Measurements from ENCODE around the gene MRAS.
"Not testable (repeated sequence)": the region's sequence is repeated elsewhere in the genome, so short reads cannot be mapped to it uniquely, and the experiment has no call there.

The MRAS gene

GRCh38 chr3:138394156-138394555 is 45.8 kb downstream of the MRAS start:
- no peak for DNase-seq

- no peak for DNase-seq
Measured at GRCh38 chr3:138394686-138395085, 46.3 kb downstream of the MRAS start.

DNA sequence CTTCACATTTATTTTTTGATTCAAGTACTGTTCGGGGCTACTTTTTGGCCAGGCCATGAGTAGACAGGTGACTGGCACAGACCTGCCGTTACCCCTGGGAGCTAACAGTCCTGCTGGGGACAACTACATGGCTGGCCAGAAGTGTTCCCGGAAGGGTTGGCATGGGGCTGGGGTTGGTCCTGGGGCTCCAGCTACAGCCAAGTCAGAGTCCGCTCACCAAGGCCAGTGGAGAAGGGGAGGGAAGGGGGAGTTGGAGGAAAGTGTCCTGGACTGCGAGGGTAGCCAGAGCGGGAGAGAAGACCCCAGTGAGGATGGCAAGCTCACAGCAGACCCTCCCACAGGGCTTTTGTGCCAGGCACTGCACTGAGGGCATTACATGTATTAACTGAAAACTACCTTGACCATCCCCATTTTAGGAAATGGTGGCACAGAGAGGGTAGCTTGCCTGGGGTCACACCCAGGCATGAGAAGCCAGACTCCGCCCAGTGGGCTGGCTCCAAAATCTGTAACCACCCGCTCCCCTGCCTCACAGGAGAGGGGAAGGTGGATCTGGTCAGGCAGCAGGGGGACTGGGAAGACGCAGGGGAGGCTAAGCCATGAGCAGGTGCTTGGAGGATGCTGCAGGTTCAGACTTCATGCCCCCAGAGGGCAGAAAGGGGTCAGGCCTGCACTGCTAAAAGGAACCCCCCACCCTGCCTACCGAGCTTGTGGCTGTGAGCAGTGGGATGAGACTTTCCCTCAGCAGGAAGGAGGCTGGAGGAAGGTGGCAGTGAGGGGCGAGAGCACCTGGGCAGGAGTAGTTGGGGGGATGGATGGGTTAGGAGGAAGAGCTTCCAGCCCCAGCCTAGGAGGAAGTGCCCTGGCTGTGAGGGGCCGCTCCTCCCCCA is 47.7 kb downstream of the MRAS start:
- DNase-seq, result no peak

DNA sequence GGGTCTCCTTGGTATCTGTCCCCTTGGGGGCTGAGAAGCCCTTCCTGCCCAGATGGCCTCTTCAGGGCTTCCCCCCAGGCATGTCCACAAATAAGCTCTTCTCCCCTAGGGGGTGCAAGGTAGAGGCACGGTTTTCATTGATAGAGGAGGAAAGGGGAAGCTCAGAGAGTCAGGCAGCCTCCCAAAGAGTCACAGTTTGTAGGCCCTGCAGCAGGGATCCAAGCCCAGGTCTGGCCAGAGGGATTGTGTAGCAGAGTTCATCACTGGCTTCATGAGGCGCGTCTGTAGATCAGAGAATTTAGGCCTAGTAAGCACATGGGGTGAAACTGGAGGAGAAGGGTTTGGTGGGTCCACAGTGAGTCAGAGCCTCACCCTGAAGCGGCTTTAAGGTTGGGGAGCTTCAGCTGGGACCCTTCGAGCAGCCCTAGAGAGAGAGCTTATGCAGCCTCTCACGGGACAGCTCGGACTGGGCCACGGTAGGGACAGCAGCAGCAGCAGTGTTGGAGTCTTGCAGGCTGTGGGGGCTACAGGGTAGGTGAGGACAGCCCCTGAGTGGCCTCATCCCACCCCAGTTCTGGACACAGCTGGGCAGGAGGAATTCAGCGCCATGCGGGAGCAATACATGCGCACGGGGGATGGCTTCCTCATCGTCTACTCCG is 48.5 kb downstream of the MRAS start:
- no peak for DNase-seq

- peak in 1 of 2 donors; percentile 29 for DNase-seq
Measured at GRCh38 chr3:138397983-138398382, 49.6 kb downstream of the MRAS start.

GRCh38 chr3:138398791-138399575 is 50.6 kb downstream of the MRAS start:
- no peak for DNase-seq

- DNase-seq, result no peak
Measured at GRCh38 chr3:138399766-138400165, 51.4 kb downstream of the MRAS start.

- no peak for DNase-seq
Measured at GRCh38 chr3:138400651-138401070, 52.3 kb downstream of the MRAS start.

- no peak for DNase-seq
Measured at GRCh38 chr3:138401834-138402233, 53.5 kb downstream of the MRAS start.

GRCh38 chr3:138404121-138404520 is 55.7 kb downstream of the MRAS start:
- DNase-seq, result no peak

DNA sequence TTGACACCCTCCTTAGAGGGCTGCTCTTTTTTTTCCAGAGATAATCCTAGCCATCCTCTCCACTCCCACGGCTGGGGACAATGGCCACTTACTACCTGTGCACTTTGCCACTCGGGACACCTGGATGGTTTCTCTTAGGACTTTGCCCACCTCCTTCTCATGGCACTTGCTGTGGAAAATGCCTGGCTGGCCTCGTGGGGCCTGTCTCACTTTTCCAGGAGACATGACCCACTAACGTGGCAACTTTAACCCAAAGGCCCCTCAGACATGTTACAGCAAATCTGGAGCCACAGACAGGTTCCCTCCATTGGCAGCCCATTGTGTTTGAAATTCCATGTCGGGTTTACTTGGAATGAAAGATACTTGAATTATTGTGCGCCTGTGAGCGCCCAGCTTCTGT is 56.6 kb downstream of the MRAS start:
- DNase-seq, result no peak

DNA sequence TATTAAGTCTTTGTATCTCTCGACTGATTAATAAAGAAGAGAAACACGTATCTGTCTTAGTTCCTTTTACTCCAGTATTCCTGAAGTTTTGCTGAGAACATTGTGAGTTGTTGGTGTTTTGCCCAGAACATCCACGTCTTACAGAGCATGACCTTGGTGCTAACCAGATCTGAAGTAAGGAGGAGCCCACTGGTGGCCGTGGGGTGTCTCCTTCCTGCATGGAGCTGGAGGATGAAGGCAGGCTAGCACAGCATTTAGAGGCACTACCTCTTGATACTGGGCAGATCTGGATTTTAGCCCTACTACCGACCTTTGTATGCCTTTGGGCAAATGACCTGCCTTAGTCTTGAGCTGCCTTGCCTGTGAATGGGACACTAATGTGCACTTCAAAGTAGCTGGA is 57.1 kb downstream of the MRAS start:
- no peak for DNase-seq

DNA sequence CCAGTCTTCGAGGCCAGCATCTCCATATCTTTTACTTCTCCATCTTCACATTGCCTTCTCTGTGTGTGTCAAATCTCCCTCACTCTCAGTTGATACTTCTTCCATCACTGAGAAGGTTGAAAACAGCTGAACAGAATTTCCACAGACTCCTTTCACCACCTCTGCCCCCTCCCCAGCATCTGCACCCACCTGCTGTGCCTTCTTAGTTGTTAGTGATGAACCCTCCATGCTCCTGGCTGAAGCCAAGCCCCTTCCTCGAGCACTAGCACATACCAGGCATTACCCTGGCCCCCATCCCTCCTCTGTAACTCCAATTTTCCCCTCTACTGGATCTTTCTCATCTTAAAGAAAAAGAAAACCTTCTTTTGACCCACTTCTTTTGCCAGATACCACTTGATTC is 58.2 kb downstream of the MRAS start:
- no peak for DNase-seq

GRCh38 chr3:138407236-138407907 is 59.0 kb downstream of the MRAS start:
- DNase-seq, result no peak

DNA sequence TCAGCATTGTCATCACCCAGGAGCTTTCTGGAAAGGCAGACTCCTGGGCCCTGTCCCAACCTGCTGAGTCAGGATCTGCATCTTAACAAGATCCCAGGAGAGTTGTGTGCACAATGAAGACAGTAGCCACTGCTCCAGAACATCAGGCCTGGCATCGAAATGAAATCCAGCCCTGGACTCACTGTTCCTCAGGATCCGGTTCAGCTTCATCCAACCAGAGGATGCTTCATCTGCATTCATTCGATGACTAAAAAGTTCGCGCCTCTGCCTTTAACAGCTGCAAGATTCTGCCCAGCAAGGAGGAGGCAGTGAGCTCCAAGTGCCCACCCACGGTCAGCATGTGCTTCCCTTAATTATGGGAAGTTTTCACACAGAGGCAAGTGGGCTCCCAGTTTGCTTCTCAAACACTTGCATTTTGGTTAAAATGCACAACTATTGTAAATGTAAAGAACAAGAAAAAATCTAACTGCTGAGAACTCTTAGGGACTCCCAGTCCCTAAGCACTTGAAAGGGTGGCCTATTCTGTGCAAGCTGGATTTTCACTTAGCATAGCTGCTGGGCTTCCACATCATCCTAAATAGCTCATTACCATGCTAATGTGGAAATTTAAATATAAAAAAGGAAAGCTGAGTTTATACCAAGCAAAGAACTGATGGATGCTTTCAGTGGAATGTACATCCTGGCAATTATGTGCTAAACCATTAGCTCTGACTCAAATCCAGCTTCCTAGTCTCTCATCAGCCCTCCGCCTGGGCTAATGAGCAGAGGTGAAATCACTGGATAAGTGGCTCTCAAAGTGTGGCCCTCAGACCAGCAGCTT is 60.6 kb downstream of the MRAS start:
- no peak for DNase-seq

- DNase-seq, result no peak
Measured at GRCh38 chr3:138412821-138413551, 64.6 kb downstream of the MRAS start.

DNA sequence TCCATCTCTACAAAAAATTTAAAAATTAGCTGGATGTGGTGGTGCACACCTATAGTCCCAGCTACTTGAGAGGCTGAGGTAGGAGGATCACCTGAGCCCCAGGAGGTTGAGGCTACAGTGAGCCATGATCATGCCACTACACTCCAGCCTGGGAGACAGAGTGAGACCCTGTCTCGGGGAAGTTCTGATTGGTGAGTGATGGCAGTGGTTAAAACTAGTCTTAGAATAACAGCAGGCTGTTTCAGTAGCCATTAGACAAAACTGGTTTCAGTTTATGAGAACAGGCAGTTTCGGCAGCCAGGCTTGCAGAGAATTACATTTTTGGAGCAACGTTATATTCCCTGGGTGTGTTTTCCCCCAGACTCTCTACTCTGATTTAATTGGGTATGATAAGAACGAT is 67.9 kb downstream of the MRAS start:
- not testable (repeated sequence) for DNase-seq

DNA sequence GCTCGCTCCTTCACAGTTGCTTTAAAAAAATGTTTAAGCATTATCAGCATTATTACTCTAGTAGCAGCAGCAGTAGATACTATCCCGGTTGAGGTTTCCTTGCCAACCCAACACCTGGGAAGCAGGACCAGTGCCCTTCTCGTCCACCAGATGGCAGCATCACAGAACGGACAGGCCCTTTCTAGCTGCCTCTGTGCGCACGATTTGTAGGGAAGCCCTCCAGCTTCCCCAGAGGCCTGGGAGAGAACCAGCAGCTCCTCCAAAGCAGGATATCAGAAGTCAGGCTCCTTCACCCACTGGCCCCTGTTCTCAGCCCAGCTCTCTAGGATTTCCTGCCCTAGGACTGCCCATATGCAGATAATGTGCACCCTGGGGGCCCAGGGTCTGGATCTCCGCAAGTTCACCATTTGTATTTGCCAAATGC is 69.2 kb downstream of the MRAS start:
- DNase-seq, result peak; percentile 60 to 62

- DNase-seq, result no peak
Measured at GRCh38 chr3:138418601-138419206, 70.3 kb downstream of the MRAS start.

DNA sequence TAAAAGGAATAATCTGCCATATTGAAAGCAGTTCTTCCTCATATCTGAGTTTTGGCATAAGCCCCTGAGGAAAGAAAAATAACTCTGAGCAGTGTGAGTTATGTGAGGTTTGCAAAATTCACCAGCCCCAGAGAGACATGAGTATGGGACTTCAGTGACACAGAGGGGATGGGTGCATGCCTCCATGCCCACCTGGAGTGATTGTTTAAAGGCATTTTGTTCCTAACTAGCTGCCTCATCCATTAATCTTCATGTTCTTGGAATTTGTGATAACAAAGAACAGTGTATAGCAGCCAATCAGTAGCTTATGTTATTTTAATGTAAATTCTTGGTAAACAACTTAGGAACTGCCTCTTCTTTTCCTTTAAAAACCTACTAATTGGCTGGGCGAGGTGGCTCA is 74.9 kb downstream of the MRAS start:
- no peak for DNase-seq

- no peak for DNase-seq
Measured at GRCh38 chr3:138424323-138424722, 75.9 kb downstream of the MRAS start.

All from hippocampal formation (tissue), 2 donors.